Psoas muscle (tissue), 8 donors: ENCODE data around the gene UBB. TPM values are rescaled to one million over a fixed set of nuclear protein-coding genes. Genes with fewer than 3 reads are reported as not detected.

Experiments used
- ATAC-seq, 4 donors: fragments of 200-7000 bp; cut with Tn5 transposase; one replicate each; pipeline ENCODE4 v1.9.1; 2020; ENCODE audit warnings: moderate library complexity in 3 of 4, mild to moderate bottlenecking in 2 of 4
- DNase-seq, 2 donors: peaks; one replicate each; pipeline ENCODE4 v3.0.0-alpha.2; 2020
- H3K27ac ChIP-seq: fragments of 200-600 bp; one replicate; pipeline ENCODE4 v1.8.0; 2022
- H3K27me3 ChIP-seq, 3 donors: fragments of 200-600 bp in 1 of 3; one replicate each; pipeline versions ENCODE4 v1.6.1 to v1.8.0; 2013 to 2022; ENCODE audit warnings: low read length in 2 of 3, mild to moderate bottlenecking in 2 of 3, moderate library complexity in 1 of 3; ENCODE audit not compliant: insufficient read depth in 3 of 3
- H3K36me3 ChIP-seq, 2 donors: fragments of 200-600 bp in 1 of 2; one replicate each; pipeline versions ENCODE4 v1.6.1 to v1.8.0; 2013 to 2022; ENCODE audit warnings: low read depth in 1 of 2, mild to moderate bottlenecking in 1 of 2, moderate library complexity in 1 of 2; ENCODE audit not compliant: insufficient read depth in 1 of 2
- H3K4me1 ChIP-seq: fragments of 200-600 bp; one replicate; pipeline ENCODE4 v1.8.0; 2022
- H3K4me3 ChIP-seq: fragments of 200-600 bp; one replicate; pipeline ENCODE4 v1.8.0; 2022; ENCODE audit warnings: mild to moderate bottlenecking
- H3K9me3 ChIP-seq: fragments of 200-600 bp; one replicate; pipeline ENCODE4 v1.8.0; 2022
- WGBS, 3 donors: extraction: QIAGEN DNeasy Blood & Tissue Kit; methylation state at CpG; one replicate each; pipeline versions ENCODE4 v1.1.6 to v1.1.7; 2013; 5-methylcytosine and 5-hydroxymethylcytosine counted together
- intact Hi-C, 2 donors: fragments of 100-400 bp; cut with DNase I; formaldehyde crosslinking; loops; one replicate each; pipeline versions ENCODE4 v1.11.0 to v1.14.2; 2022
- polyA plus RNA-seq, 3 donors: library from polyadenylated mRNA; stranded (reverse); fragments of 200-250 nt; gene quantifications; one replicate each; pipeline ENCODE4 v1.2.3, GENCODE V29; 2013
- total RNA-seq, 4 donors: library from RNA; stranded (reverse); fragmentation: NEBNext Ultra II Directional in 2 of 4; extraction: Animal tissue kit (Norgen Biotek cat#: 25700) in 2 of 4; gene quantifications; one replicate each; pipeline versions ENCODE4 v1.2.1 to v1.2.4, GENCODE V29; 2021 to 2023
- TF ChIP-seq, protein P1 (sequence below): fragments of 200-600 bp; IDR thresholded peaks from one replicate; pipeline ENCODE4 v1.8.0; 2022; ENCODE audit warnings: antibody characterized with exemption
- donor health status: healthy with polysubstance abuse.
- donor health status: DM: no; HTN: no; CAD: no; lungs with moderate emphysema.
- donor health status: Bipolar disorder and iron deficiency.
- donor health status: healthy.
- donor health status: DM: yes; HTN: yes; CAD: no.
- donor health status: DM: no; HTN: no; CAD: no.
- donor health status: DM: no; HTN: no; CAD: no.
- donor health status: DM: yes; HTN: yes; CAD: no.

UBB gene
- total and polyA plus RNA-seq, 7 donors = 700 to 3,203 (median 1,893) TPM

- H3K36me3 ChIP-seq = peaks cover 0 to 15% of the 10 kb centered on the region in 2 donors
- H3K27me3 ChIP-seq = no peaks in the 10 kb centered on the region
- H3K4me3 ChIP-seq = no peak overlapping the region
- no peaks in the 10 kb centered on the region for H3K4me1 ChIP-seq
- intact Hi-C loops = no loop called here
- DNase-seq (peak in 1 of 2 donors; percentile 19), ATAC-seq (peak in 2 of 4 donors; percentile 26 to 31)
- H3K27ac ChIP-seq = peak overlapping the region; percentile 46
- H3K9me3 ChIP-seq = no peaks in the 10 kb centered on the region
- WGBS, 3 donors = 62 to 75% (median 68%) methylated on average over 8 of the region's 8 CpGs
- TF ChIP-seq, protein P1, sequence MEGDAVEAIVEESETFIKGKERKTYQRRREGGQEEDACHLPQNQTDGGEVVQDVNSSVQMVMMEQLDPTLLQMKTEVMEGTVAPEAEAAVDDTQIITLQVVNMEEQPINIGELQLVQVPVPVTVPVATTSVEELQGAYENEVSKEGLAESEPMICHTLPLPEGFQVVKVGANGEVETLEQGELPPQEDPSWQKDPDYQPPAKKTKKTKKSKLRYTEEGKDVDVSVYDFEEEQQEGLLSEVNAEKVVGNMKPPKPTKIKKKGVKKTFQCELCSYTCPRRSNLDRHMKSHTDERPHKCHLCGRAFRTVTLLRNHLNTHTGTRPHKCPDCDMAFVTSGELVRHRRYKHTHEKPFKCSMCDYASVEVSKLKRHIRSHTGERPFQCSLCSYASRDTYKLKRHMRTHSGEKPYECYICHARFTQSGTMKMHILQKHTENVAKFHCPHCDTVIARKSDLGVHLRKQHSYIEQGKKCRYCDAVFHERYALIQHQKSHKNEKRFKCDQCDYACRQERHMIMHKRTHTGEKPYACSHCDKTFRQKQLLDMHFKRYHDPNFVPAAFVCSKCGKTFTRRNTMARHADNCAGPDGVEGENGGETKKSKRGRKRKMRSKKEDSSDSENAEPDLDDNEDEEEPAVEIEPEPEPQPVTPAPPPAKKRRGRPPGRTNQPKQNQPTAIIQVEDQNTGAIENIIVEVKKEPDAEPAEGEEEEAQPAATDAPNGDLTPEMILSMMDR = no peak
Observed at GRCh38 chr17:16419074-16419928, 38.4 kb downstream of the UBB start.

DNA sequence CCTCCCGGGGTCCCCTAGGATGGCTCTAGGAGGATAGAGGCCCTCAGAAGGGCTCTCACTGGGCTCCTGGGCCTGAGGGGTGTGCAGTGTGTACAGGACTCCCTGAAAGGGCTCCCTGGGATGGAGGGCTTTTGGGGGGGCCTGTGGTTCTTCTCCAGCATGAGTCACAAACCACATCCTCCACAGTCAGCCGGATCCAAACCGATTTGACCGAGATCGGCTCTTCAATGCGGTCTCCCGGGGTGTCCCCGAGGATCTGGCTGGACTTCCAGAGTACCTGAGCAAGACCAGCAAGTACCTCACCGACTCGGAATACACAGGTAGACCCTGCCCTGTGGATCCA, 39.0 kb downstream of the UBB start:
- Histone ChIP-seq H3K4me3 (no peak overlapping the region), H3K27me3 (no peaks in the 10 kb centered on the region), H3K27ac (peak overlapping the region; percentile 46), H3K9me3 (no peaks in the 10 kb centered on the region), H3K36me3 (peaks cover 0 to 15% of the 10 kb centered on the region in 2 donors), H3K4me1 (no peaks in the 10 kb centered on the region)
- WGBS, 3 donors = 68 to 79% (median 71%) methylated on average over 10 of the region's 10 CpGs
- TF ChIP-seq, protein P1 = no peak
- no peak for ATAC-seq
- intact Hi-C loops = no loop called here
- DNase-seq = no peak

- DNase-seq (no peak), ATAC-seq (no peak)
- WGBS, 3 donors = 90 to 94% (median 93%) methylated on average over 7 of the region's 7 CpGs
- no peak overlapping the region for H3K27ac ChIP-seq
- no peak overlapping the region for H3K4me3 ChIP-seq
- H3K27me3 ChIP-seq = no peaks in the 10 kb centered on the region
- peaks cover 0 to 15% of the 10 kb centered on the region in 2 donors for H3K36me3 ChIP-seq
- no peaks in the 10 kb centered on the region for H3K4me1 ChIP-seq
- intact Hi-C loops = no loop called here
- H3K9me3 ChIP-seq = no peaks in the 10 kb centered on the region
- TF ChIP-seq, protein P1 = no peak
Observed at GRCh38 chr17:16422416-16422815, 41.5 kb downstream of the UBB start.

DNA sequence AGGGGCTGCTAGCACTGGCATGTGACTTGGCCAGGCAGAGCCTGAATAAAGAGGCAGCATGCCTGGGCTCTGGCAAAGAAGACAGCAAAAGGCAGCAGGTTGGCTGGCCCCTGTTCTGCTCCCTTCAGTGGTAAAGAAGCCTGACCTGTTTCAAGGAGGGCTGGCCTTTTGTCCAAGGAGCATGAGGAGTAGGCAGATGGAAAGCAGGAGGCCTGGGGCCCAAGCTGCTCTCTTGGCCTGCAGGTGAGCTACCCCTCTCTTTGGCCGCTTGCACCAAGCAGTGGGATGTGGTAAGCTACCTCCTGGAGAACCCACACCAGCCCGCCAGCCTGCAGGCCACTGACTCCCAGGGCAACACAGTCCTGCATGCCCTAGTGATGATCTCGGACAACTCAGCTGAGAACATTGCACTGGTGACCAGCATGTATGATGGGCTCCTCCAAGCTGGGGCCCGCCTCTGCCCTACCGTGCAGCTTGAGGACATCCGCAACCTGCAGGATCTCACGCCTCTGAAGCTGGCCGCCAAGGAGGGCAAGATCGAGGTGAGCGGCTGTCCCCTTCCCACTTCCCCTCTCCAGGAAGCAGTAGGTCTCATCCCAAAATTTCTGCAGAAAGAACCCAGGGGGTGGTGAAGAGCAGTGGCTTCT, 42.5 kb downstream of the UBB start:
- no peak overlapping the region for H3K4me3 ChIP-seq
- no peak for ATAC-seq
- TF ChIP-seq, protein P1 = no peak
- peaks cover 0 to 15% of the 10 kb centered on the region in 2 donors for H3K36me3 ChIP-seq
- H3K9me3 ChIP-seq = no peaks in the 10 kb centered on the region
- intact Hi-C loops = no loop called here
- no peaks in the 10 kb centered on the region for H3K27me3 ChIP-seq
- no peak overlapping the region for H3K27ac ChIP-seq
- 90 to 92% (median 92%) methylated on average over 10 of the region's 10 CpGs for WGBS, 3 donors
- H3K4me1 ChIP-seq = no peaks in the 10 kb centered on the region
- no peak for DNase-seq
